Measurements from ENCODE around the gene CELF2. TPM values are rescaled to one million over a fixed set of nuclear protein-coding genes. Genes with fewer than 3 reads are reported as not detected.

CELF2 gene
- total RNA-seq, 1 experiment from 2014 or later = 28.7 TPM

- Histone ChIP-seq H2BK120ac (ENCODE audit: low read depth, low read length, poor library complexity, severe bottlenecking) (no peak overlapping the region), H3K18ac (ENCODE audit: insufficient read length, low read depth, low read length) (no peak overlapping the region), H3T11ph (ENCODE audit: low read length) (no peak overlapping the region), H3K4me2 (ENCODE audit: insufficient read depth, insufficient read length, low read length) (no peak overlapping the region), H3K79me2 (ENCODE audit: insufficient read depth, low read length) (no peaks in the 10 kb centered on the region), H2BK15ac (ENCODE audit: low read depth, low read length) (no peak overlapping the region), H2AFZ (ENCODE audit: low read length) (no peak overlapping the region), H3K27ac (ENCODE audit: insufficient read length, low read depth, low read length) (no peak overlapping the region), H3K14ac (ENCODE audit: insufficient read depth, low read length) (no peak overlapping the region), H3K4ac (ENCODE audit: low read depth, low read length) (no peak overlapping the region), H2BK12ac (ENCODE audit: insufficient read length, low read depth, low read length) (no peak overlapping the region), H3K27me3 (ENCODE audit: insufficient read depth, low read length) (no peaks in the 10 kb centered on the region), H2AK5ac (ENCODE audit: insufficient read length, low read length) (no peak overlapping the region), H4K20me1 (ENCODE audit: control insufficient read depth, insufficient read depth, insufficient read length) (no peaks in the 10 kb centered on the region), H3K23ac (ENCODE audit: insufficient read length, low read depth, low read length) (no peak overlapping the region), H4K5ac (ENCODE audit: insufficient read length, low read depth, low read length) (no peak overlapping the region), H3K56ac (ENCODE audit: insufficient read length, low read depth, low read length) (no peak overlapping the region), H3K4me1 (ENCODE audit: insufficient read depth, low read length) (no peaks in the 10 kb centered on the region), H3K9ac (ENCODE audit: extremely low read depth, insufficient read length, low read length) (no peak overlapping the region), H4K91ac (ENCODE audit: insufficient read length, low read depth, low read length) (no peak overlapping the region), H4K8ac (replicated peaks; ENCODE audit: insufficient read length, low read depth, low read length) (no peak overlapping the region), H2BK20ac (ENCODE audit: low read depth, low read length, poor library complexity, severe bottlenecking) (no peak overlapping the region), H3K9me3 (ENCODE audit: control insufficient read depth, low read depth, low read length) (no peaks in the 10 kb centered on the region), H2BK5ac (ENCODE audit: insufficient read length, low read length) (no peak overlapping the region), H3K79me1 (ENCODE audit: insufficient read depth, low read depth, low read length, poor library complexity, severe bottlenecking) (no peaks in the 10 kb centered on the region), H3K23me2 (ENCODE audit: insufficient read length, low read depth, low read length, poor library complexity, severe bottlenecking) (no peaks in the 10 kb centered on the region)
- peaks cover 13 to 16% of the 10 kb centered on the region in 2 experiments for H3K4me1 Mint-ChIP-seq
- TF ChIP-seq, protein P1, sequence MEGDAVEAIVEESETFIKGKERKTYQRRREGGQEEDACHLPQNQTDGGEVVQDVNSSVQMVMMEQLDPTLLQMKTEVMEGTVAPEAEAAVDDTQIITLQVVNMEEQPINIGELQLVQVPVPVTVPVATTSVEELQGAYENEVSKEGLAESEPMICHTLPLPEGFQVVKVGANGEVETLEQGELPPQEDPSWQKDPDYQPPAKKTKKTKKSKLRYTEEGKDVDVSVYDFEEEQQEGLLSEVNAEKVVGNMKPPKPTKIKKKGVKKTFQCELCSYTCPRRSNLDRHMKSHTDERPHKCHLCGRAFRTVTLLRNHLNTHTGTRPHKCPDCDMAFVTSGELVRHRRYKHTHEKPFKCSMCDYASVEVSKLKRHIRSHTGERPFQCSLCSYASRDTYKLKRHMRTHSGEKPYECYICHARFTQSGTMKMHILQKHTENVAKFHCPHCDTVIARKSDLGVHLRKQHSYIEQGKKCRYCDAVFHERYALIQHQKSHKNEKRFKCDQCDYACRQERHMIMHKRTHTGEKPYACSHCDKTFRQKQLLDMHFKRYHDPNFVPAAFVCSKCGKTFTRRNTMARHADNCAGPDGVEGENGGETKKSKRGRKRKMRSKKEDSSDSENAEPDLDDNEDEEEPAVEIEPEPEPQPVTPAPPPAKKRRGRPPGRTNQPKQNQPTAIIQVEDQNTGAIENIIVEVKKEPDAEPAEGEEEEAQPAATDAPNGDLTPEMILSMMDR (conservative IDR thresholded peaks at IDR 0.05) = no peak
- H3K9me3 Mint-ChIP-seq = no peaks in the 10 kb centered on the region
- no peak overlapping the region for H3K4me3 Mint-ChIP-seq
- no peaks in the 10 kb centered on the region for H3K27me3 Mint-ChIP-seq (ENCODE audit: low read depth)
- DNase-seq = no peak
- no peak overlapping the region; a peak in 1 of 7 replicates for H3K27ac Mint-ChIP-seq
- WGBS (ENCODE audit: extremely low coverage, insufficient read length, low lambda C conversion rate) = no CpG with 5 or more reads among the region's 6 CpGs
- peaks cover 2 to 22% (median 10%) of the 10 kb centered on the region in 3 experiments; a peak in 5 of 7 replicates for H3K36me3 Mint-ChIP-seq (ENCODE audit: insufficient read depth in 1 of 3, low read depth in 3 of 3)
Measured at GRCh38 chr10:11294831-11295450, 277.3 kb downstream of the CELF2 start.
